CD4-positive, alpha-beta T cell (primary cell): Measurements from ENCODE around the gene TP53RK. TPM values are rescaled to one million over a fixed set of nuclear protein-coding genes. Genes with fewer than 3 reads are reported as not detected.

Source experiments
- ATAC-seq: fragments of 200-7000 bp; cut with Tn5 transposase; one replicate; pipeline ENCODE4 v1.10.0; 2022; ENCODE audit warnings: mild to moderate bottlenecking; ENCODE audit not compliant: poor library complexity
- CTCF ChIA-PET: fragments of 350-600 bp; sonication (Branson Sonifier 250); formaldehyde crosslinking; loops from one replicate; lab custom pipeline; 2021; ENCODE audit warnings: antibody characterized with exemption, inconsistent platforms; lab: Charles Lee
- POLR2A ChIA-PET: fragments of 350-600 bp; sonication (Branson Sonifier 250); formaldehyde crosslinking; loops from one replicate; lab custom pipeline; 2021; ENCODE audit warnings: antibody characterized with exemption, inconsistent platforms; lab: Charles Lee
- DNase-seq, 14 experiments: peaks; one replicate each; pipeline ENCODE4 v3.0.0-alpha.2; 2013 to 2020; ENCODE audit warnings: mixed read lengths in 2 of 14
- H3K27ac ChIP-seq, 2 donors: one replicate each; pipeline versions ENCODE4 v1.5.1 to v1.7.0; 2013; ENCODE audit warnings: low read length in 2 of 2, low read depth in 1 of 2, mild to moderate bottlenecking in 1 of 2
- H3K27me3 ChIP-seq, 2 experiments: 1 replicate in 1 of 2; 2 replicates in 1 of 2; pipeline versions ENCODE4 v1.6.1 to v1.7.0; 2013; ENCODE audit warnings: low read length in 2 of 2, control low read depth in 1 of 2, mild to moderate bottlenecking in 1 of 2, moderate library complexity in 1 of 2; ENCODE audit not compliant: insufficient read depth in 2 of 2, control insufficient read depth in 1 of 2
- H3K36me3 ChIP-seq: one replicate; pipeline ENCODE4 v1.6.1; 2013; ENCODE audit warnings: low read length, control low read depth; ENCODE audit not compliant: insufficient read depth
- H3K4me1 ChIP-seq: one replicate; pipeline ENCODE4 v1.6.1; 2013; ENCODE audit warnings: low read length, control low read depth; ENCODE audit not compliant: insufficient read depth
- H3K4me3 ChIP-seq: one replicate; pipeline ENCODE4 v1.5.1; 2013; ENCODE audit warnings: mild to moderate bottlenecking, low read length, moderate library complexity
- H3K9me3 ChIP-seq, 2 experiments: 1 replicate in 1 of 2; 2 replicates in 1 of 2; pipeline versions ENCODE4 v1.6.1 to v1.7.0; 2013; ENCODE audit warnings: low read length in 2 of 2, mild to moderate bottlenecking in 2 of 2, control low read depth in 1 of 2, moderate library complexity in 1 of 2; ENCODE audit not compliant: control insufficient read depth in 1 of 2, insufficient read depth in 1 of 2
- H3K27ac Mint-ChIP-seq: one replicate; pipeline ENCODE4 v1.8.0; 2020; ENCODE audit warnings: mixed read lengths
- H3K27me3 Mint-ChIP-seq: one replicate; pipeline ENCODE4 v1.8.0; 2021; ENCODE audit warnings: mixed read lengths
- H3K36me3 Mint-ChIP-seq: one replicate; pipeline ENCODE4 v1.8.0; 2021; ENCODE audit warnings: low read depth, mixed read lengths
- H3K4me1 Mint-ChIP-seq: one replicate; pipeline ENCODE4 v1.8.0; 2021; ENCODE audit warnings: low read depth, mixed read lengths
- H3K4me3 Mint-ChIP-seq: one replicate; pipeline ENCODE4 v1.8.0; 2020; ENCODE audit warnings: mild to moderate bottlenecking, mixed read lengths
- H3K9me3 Mint-ChIP-seq: one replicate; pipeline ENCODE4 v1.8.0; 2020; ENCODE audit warnings: mixed read lengths
- intact Hi-C, 2 experiments: fragments of 100-400 bp; cut with DNase I in 1 of 2; cut with micrococcal nuclease in 1 of 2; formaldehyde crosslinking; loops; one replicate each; pipeline versions ENCODE4 v1.15.1 to v1.9.0; 2023 to 2025; cut with DNase I, micrococcal nuclease
- total RNA-seq, 174 experiments: library from RNA in 2 of 174; stranded (reverse) in 2 of 174; gene quantifications; one replicate each; pipeline ENCODE4 v1.2.3 and lab custom pipeline; 2021 to 2026
- TF ChIP-seq, protein P1 (sequence below): fragments of 200-600 bp; IDR thresholded peaks from one replicate; pipeline ENCODE4 v1.8.0; 2022; ENCODE audit warnings: antibody characterized with exemption, mild to moderate bottlenecking

Gene TP53RK
- total RNA-seq, 2 experiments from 2014 or later: 3.9 to 4.5 TPM

DNA sequence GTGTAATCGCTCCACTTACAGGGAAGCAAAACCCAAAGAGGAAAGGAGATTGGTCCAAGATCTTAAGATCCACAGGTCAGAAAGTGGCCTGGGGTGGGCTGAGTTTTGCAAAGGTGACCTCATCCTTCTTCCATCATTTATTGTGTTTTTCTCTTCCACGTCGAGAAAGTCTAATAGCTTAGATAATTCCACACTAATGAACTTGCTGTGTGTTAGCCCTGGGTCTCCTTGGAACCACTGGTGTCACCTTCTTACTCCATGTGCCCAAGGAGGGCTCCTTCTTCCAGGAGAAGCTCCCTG lies 39.6 kb downstream of the TP53RK start:
- Histone ChIP-seq H3K9me3 (peaks cover 0 to 8% of the 10 kb centered on the region in 2 experiments), H3K27me3 (peaks cover 20 to 31% of the 10 kb centered on the region in 2 experiments), H3K36me3 (no peaks in the 10 kb centered on the region), H3K4me1 (no peaks in the 10 kb centered on the region), H3K4me3 (no peak overlapping the region), H3K27ac (no peak overlapping the region)
- H3K4me3 Mint-ChIP-seq: no peak overlapping the region
- H3K27ac Mint-ChIP-seq: no peak overlapping the region
- H3K27me3 Mint-ChIP-seq: peaks cover 58% of the 10 kb centered on the region
- TF ChIP-seq, protein P1, sequence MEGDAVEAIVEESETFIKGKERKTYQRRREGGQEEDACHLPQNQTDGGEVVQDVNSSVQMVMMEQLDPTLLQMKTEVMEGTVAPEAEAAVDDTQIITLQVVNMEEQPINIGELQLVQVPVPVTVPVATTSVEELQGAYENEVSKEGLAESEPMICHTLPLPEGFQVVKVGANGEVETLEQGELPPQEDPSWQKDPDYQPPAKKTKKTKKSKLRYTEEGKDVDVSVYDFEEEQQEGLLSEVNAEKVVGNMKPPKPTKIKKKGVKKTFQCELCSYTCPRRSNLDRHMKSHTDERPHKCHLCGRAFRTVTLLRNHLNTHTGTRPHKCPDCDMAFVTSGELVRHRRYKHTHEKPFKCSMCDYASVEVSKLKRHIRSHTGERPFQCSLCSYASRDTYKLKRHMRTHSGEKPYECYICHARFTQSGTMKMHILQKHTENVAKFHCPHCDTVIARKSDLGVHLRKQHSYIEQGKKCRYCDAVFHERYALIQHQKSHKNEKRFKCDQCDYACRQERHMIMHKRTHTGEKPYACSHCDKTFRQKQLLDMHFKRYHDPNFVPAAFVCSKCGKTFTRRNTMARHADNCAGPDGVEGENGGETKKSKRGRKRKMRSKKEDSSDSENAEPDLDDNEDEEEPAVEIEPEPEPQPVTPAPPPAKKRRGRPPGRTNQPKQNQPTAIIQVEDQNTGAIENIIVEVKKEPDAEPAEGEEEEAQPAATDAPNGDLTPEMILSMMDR: no peak
- ChIA-PET POLR2A (interaction anchor here (1.0 kb wide), 1 partner anchor 38 kb away, joined by 3 read pairs; no protein-coding TSS in a partner anchor), CTCF (no interaction called here)
- DNase-seq (no peak), ATAC-seq (no peak)
- H3K4me1 Mint-ChIP-seq: no peaks in the 10 kb centered on the region
- no peaks in the 10 kb centered on the region for H3K9me3 Mint-ChIP-seq
- intact Hi-C loops: no loop called here
- no peaks in the 10 kb centered on the region for H3K36me3 Mint-ChIP-seq

DNA sequence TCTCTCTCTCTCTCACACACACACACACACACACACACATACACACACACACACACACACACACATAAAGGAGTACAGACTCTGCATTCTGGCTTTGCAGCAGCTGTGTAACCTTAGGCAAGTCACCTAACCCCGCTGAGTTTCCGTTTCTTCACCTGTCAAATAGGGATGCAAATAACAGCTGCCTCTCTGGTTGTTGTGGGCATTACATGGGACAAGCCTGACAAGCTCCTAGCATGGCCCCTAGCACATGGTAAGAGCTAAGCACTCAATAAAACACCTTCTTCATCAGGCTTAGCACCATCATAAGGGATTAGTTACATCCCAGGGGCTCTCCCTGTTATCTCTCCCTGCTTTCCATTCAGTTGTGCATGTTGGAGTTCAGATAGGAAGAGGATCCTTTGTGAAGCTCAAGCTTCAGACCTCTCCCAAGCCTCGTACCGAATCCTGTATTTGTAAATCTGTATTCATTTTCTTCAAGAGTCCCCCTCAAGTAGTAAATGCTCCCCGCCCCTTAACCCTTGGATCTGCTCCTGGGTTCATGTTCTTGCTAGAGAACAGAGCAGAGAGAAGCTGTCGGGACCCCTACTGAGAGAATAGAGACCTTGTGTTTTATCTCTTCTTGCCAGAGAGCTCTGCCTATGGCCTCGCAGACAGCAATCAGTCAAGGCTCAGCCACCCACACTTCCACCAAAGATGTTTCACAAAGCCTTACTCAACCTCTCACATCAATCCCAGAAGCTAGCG lies 40.2 kb downstream of the TP53RK start:
- H3K4me1 Mint-ChIP-seq: no peaks in the 10 kb centered on the region
- ATAC-seq: no peak
- TF ChIP-seq, protein P1: no peak
- intact Hi-C loops: no loop called here
- H3K36me3 ChIP-seq: no peaks in the 10 kb centered on the region
- H3K27me3 Mint-ChIP-seq: peaks cover 55% of the 10 kb centered on the region
- H3K27ac ChIP-seq: no peak overlapping the region
- H3K9me3 ChIP-seq: peaks cover 0 to 8% of the 10 kb centered on the region in 2 experiments
- H3K27ac Mint-ChIP-seq: no peak overlapping the region
- H3K36me3 Mint-ChIP-seq: no peaks in the 10 kb centered on the region
- CTCF ChIA-PET: no interaction called here
- no peak for DNase-seq
- H3K4me1 ChIP-seq: no peaks in the 10 kb centered on the region
- H3K27me3 ChIP-seq: peaks cover 20 to 31% of the 10 kb centered on the region in 2 experiments
- H3K4me3 ChIP-seq: no peak overlapping the region
- no peaks in the 10 kb centered on the region for H3K9me3 Mint-ChIP-seq
- POLR2A ChIA-PET: interaction anchor here (1.0 kb wide), 1 partner anchor 38 kb away, joined by 3 read pairs; no protein-coding TSS in a partner anchor
- H3K4me3 Mint-ChIP-seq: no peak overlapping the region

DNA sequence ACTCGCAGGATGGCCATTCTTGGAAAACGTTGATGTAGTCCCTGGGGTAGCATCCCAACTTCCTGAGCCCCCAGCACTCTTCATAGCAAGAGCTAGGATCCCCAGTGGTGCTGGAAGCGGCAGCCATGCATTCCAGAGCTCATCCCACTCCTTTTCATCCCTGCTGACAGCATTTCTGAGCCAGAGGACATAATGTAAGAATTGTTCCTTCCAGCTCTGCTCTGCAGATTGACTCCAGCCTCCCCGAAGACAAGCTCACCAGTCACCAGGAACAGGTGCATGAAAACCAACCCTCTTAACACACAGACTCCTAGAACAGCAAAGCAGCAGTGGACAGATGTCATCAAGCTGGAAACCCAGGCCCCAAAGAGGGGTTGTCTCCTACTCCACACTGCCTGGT lies 41.8 kb downstream of the TP53RK start:
- H3K27ac Mint-ChIP-seq: no peak overlapping the region
- H3K27me3 ChIP-seq: peaks cover 20 to 26% of the 10 kb centered on the region in 2 experiments
- no peak overlapping the region for H3K4me3 ChIP-seq
- ChIA-PET POLR2A (no interaction called here), CTCF (no interaction called here)
- TF ChIP-seq, protein P1: no peak
- intact Hi-C loops: no loop called here
- no peaks in the 10 kb centered on the region for H3K4me1 Mint-ChIP-seq
- H3K9me3 Mint-ChIP-seq: no peaks in the 10 kb centered on the region
- no peaks in the 10 kb centered on the region for H3K36me3 ChIP-seq
- DNase-seq (no peak), ATAC-seq (no peak)
- peaks cover 39% of the 10 kb centered on the region for H3K27me3 Mint-ChIP-seq
- H3K27ac ChIP-seq: no peak overlapping the region
- no peak overlapping the region for H3K4me3 Mint-ChIP-seq
- peaks cover 0 to 8% of the 10 kb centered on the region in 2 experiments for H3K9me3 ChIP-seq
- H3K4me1 ChIP-seq: no peaks in the 10 kb centered on the region
- no peaks in the 10 kb centered on the region for H3K36me3 Mint-ChIP-seq
